OCI-LY7 (cell line): ENCODE measurements around the gene LARP1. TPM values are rescaled to one million over a fixed set of nuclear protein-coding genes. Genes with fewer than 3 reads are reported as not detected.

Source experiments
- BruUV-seq: library from RNA; stranded (reverse); fragments of 400-500 nt; replicated peaks from 2 replicates; lab custom pipeline; 2021; lab: Mats Ljungman, UMichigan
- CTCF ChIA-PET: fragments of 300-600 bp; sonication (Branson Sonifier 250); formaldehyde crosslinking; loops from one replicate; lab custom pipeline; 2022; ENCODE audit warnings: antibody characterized with exemption; ENCODE audit not compliant: unreplicated experiment; lab: Charles Lee
- POLR2A ChIA-PET: fragments of 300-600 bp; sonication (Branson Sonifier 250); formaldehyde crosslinking; loops from one replicate; lab custom pipeline; 2022; ENCODE audit warnings: antibody characterized with exemption; lab: Charles Lee
- DNase-seq: peaks from one replicate; pipeline ENCODE4 v3.0.0-alpha.2; 2015; ENCODE audit warnings: low spot score
- H2AFZ ChIP-seq: fragments of 200-600 bp; sonication (generic), shearing (Covaris generic); 2 replicates; pipeline ENCODE4 v1.6.1; 2014; ENCODE audit warnings: mild to moderate bottlenecking, antibody characterized with exemption, low read length, moderate library complexity
- H3K27ac ChIP-seq: fragments of 200-600 bp; sonication (generic); 2 replicates; pipeline ENCODE4 v1.5.1; 2014; ENCODE audit warnings: mixed run types, low read depth, mild to moderate bottlenecking, moderate library complexity, low read length, inconsistent platforms; ENCODE audit not compliant: poor library complexity, severe bottlenecking
- H3K36me3 ChIP-seq: fragments of 200-600 bp; sonication (generic); 2 replicates; pipeline ENCODE4 v1.6.1; 2014; ENCODE audit warnings: mild to moderate bottlenecking, antibody characterized with exemption, low read length, moderate library complexity, mixed read lengths; ENCODE audit not compliant: insufficient read depth
- H3K4me1 ChIP-seq: fragments of 200-600 bp; sonication (generic); 2 replicates; pipeline ENCODE4 v1.5.1; 2014; ENCODE audit warnings: mild to moderate bottlenecking, low read length; ENCODE audit not compliant: insufficient read depth, poor library complexity, severe bottlenecking
- H3K4me2 ChIP-seq: fragments of 200-600 bp; sonication (generic); 2 replicates; pipeline ENCODE4 v1.6.1; 2014; ENCODE audit warnings: mild to moderate bottlenecking, low read length
- H3K4me3 ChIP-seq: fragments of 200-600 bp; sonication (generic); 2 replicates; pipeline ENCODE4 v1.5.1; 2014; ENCODE audit warnings: mild to moderate bottlenecking, low read depth, low read length; ENCODE audit not compliant: poor library complexity, severe bottlenecking
- H3K79me2 ChIP-seq: fragments of 200-600 bp; sonication (generic); 2 replicates; pipeline ENCODE4 v1.6.1; 2016; ENCODE audit warnings: low read depth, mild to moderate bottlenecking, low read length, moderate library complexity, mixed read lengths; ENCODE audit not compliant: insufficient read depth
- H3K9me2 ChIP-seq: fragments of 200-600 bp; sonication (generic); 2 replicates; pipeline ENCODE4 v1.6.1; 2016; ENCODE audit warnings: mild to moderate bottlenecking, low read length, mixed read lengths; ENCODE audit not compliant: insufficient read depth
- H3K9me3 ChIP-seq: fragments of 200-600 bp; sonication (generic); 2 replicates; pipeline ENCODE4 v1.6.1; 2014; ENCODE audit warnings: mild to moderate bottlenecking, mixed run types, low read length, mixed read lengths
- H4K20me1 ChIP-seq: fragments of 200-600 bp; sonication (generic); 2 replicates; pipeline ENCODE4 v1.6.1; 2014; ENCODE audit warnings: mild to moderate bottlenecking, antibody characterized with exemption, low read length, moderate library complexity, mixed read lengths; ENCODE audit not compliant: insufficient read depth
- CTCF ChIP-seq: fragments of 200-600 bp; sonication (generic); conservative IDR thresholded peaks from 2 replicates; pipeline ENCODE4 v1.5.1; 2014; ENCODE audit warnings: mild to moderate bottlenecking, antibody characterized with exemption, low read length, moderate library complexity, mixed read lengths
- EZH2phosphoT487 ChIP-seq: fragments of 200-600 bp; sonication (generic); IDR thresholded peaks from 2 replicates; pipeline ENCODE4 v1.6.1; 2018; ENCODE audit warnings: low read depth, borderline replicate concordance, mild to moderate bottlenecking, mixed run types, antibody characterized with exemption, low read length, moderate library complexity, mixed read lengths
- intact Hi-C: fragments of 100-400 bp; cut with micrococcal nuclease; formaldehyde crosslinking; loops from one replicate; pipeline ENCODE4 v1.10.0; 2022; ENCODE audit not compliant: unreplicated experiment
- microRNA-seq: library from miRNA; unstranded; fragments of <30 nt; microRNA quantifications from one replicate; pipeline ENCODE4 v1.2.0, GENCODE V29; 2022; ENCODE audit warnings: borderline replicate concordance
- small RNA-seq: library from RNA; depleted of rRNA; stranded (forward); fragments of <200 nt; gene quantifications from one replicate; pipeline ENCODE3, GENCODE V24; 2014
- total RNA-seq, 2 experiments: library from RNA; depleted of rRNA in 1 of 2; stranded (reverse); fragments of >200 nt in 1 of 2; shearing (Covaris generic) in 1 of 2; gene quantifications; 2 replicates each; pipeline ENCODE4 v1.2.3, GENCODE V29; 2014 to 2022

LARP1 gene
- total RNA-seq, 2 experiments from 2014 or later: 71.1 to 274 TPM

- CTCF ChIA-PET: no interaction called here
These were observed 110.4 kb downstream of the LARP1 start for GRCh38 chr5:154865466-154866184.

GRCh38 chr5:154866841-154867240 lies 111.7 kb downstream of the LARP1 start:
- ChIA-PET POLR2A (interaction anchor here (0.7 kb wide), 1 partner anchor 108 kb away, joined by 3 read pairs; no protein-coding TSS in a partner anchor), CTCF (no interaction called here)
- H4K20me1 ChIP-seq: 0 out of 2 replicates have a peak, but pooled peaks cover 9% of the 10 kb centered on the region
- H3K4me1 ChIP-seq: peaks cover 11% of the 10 kb centered on the region
- no peak overlapping the region for H3K27ac ChIP-seq
- BruUV-seq: no TSS peak
- H3K79me2 ChIP-seq: peaks cover 44% of the 10 kb centered on the region
- H3K4me2 ChIP-seq: no peak overlapping the region
- no peak overlapping the region for H2AFZ ChIP-seq
- H3K4me3 ChIP-seq: no peak overlapping the region
- H3K9me2 ChIP-seq: no peaks in the 10 kb centered on the region
- H3K9me3 ChIP-seq: no peaks in the 10 kb centered on the region; the same call in 1 of the 2 replicates
- intact Hi-C loops: no loop called here
- no peak for DNase-seq
- TF ChIP-seq EZH2phosphoT487: no peak
- no peak for TF ChIP-seq CTCF
- peaks cover 96% of the 10 kb centered on the region for H3K36me3 ChIP-seq

More at GRCh38 chr5:154865466-154866184, 110.4 kb downstream of the LARP1 start:
- peaks cover 57% of the 10 kb centered on the region for H3K79me2 ChIP-seq
- H3K4me1 ChIP-seq: peaks cover 22% of the 10 kb centered on the region
- POLR2A ChIA-PET: interaction anchor here (1.5 kb wide), 1 partner anchor 102 kb away, joined by 3 read pairs; no protein-coding TSS in a partner anchor
- no peak for DNase-seq
- H3K4me2 ChIP-seq: no peak overlapping the region
- no peaks in the 10 kb centered on the region; the same call in 1 of the 2 replicates for H3K9me3 ChIP-seq
- no peaks in the 10 kb centered on the region for H3K9me2 ChIP-seq
- intact Hi-C loops: no loop called here
- TF ChIP-seq CTCF: no peak
- no peak for TF ChIP-seq EZH2phosphoT487
- no peak overlapping the region for H3K27ac ChIP-seq
- BruUV-seq: TSS peak; percentile 1
- no peak overlapping the region for H3K4me3 ChIP-seq
- peaks cover 16% of the 10 kb centered on the region for H4K20me1 ChIP-seq
- no peak overlapping the region for H2AFZ ChIP-seq
- H3K36me3 ChIP-seq: peaks cover 96% of the 10 kb centered on the region

Small RNA genes lying within 50 kb of the gene (microRNA-seq; reads per million reads assigned to microRNA genes)
- gene MIR378H: not detected

Small RNA genes lying within 50 kb of the gene (small RNA-seq; reads per million reads assigned to genes)
- gene MIR378H: not detected
- gene RF00019: not detected

Other genes starting within 250 kb of the LARP1 start
- 0.13 TPM in 2 replicates for gene FAXDC2, start 95.2 kb downstream of the LARP1 start, total RNA-seq (2014; rRNA removed; shearing (Covaris generic))
- gene FAXDC2, start 95.2 kb downstream of the LARP1 start, total RNA-seq (2022): 0.10 and 0.28 TPM in 2 replicates
- gene CNOT8, start 103.2 kb downstream of the LARP1 start, total RNA-seq (2014; rRNA removed; shearing (Covaris generic)): 52.4 and 53.6 TPM in 2 replicates
- gene CNOT8, start 103.2 kb downstream of the LARP1 start, total RNA-seq (2022): 79.4 and 85.3 TPM in 2 replicates
- gene GEMIN5, start 182.8 kb downstream of the LARP1 start, total RNA-seq (2014; rRNA removed; shearing (Covaris generic)): 17.9 and 20.1 TPM in 2 replicates
- 20.6 and 25.6 TPM in 2 replicates for gene GEMIN5, start 182.8 kb downstream of the LARP1 start, total RNA-seq (2022)
- gene MRPL22, start 185.7 kb downstream of the LARP1 start, total RNA-seq (2014; rRNA removed; shearing (Covaris generic)): 34.0 and 48.9 TPM in 2 replicates
- 91.8 and 94.4 TPM in 2 replicates for gene MRPL22, start 185.7 kb downstream of the LARP1 start, total RNA-seq (2022)